ENCODE results near the gene IER5L.
A peak's percentile ranks its signal among the peaks of the same experiment; 100 is the strongest.
"Not testable (repeated sequence)": the region's sequence is repeated elsewhere in the genome, so short reads cannot be mapped to it uniquely, and the experiment has no call there.

IER5L gene

GRCh38 chr9:129202613-129203555, 24.8 kb upstream of the IER5L start:
- DNase-seq (ENCODE audit: low spot score): peak; percentile 91

DNA sequence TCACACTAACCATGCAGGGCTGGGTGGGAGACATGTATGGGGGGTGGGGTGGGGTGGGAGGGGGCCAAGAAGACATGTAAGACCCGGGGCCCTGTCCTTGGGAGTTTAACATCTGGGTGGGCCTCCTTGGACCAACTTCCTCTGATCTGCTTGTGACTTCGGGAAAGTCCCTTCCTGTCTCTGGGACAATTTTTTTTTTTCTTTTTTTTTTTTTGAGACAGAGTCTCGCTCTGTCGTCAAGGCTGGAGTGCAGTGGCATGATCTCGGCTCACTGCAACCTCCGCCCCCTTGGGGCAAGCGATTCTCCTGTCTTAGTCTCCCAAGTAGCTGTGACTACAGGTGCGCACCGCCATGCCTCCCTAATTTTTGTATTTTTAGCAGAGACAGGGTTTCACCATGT, 23.8 kb upstream of the IER5L start:
- no peak for DNase-seq (ENCODE audit: low spot score)

GRCh38 chr9:129201289-129201688, 23.2 kb upstream of the IER5L start:
- no peak for DNase-seq (ENCODE audit: low spot score)

DNA sequence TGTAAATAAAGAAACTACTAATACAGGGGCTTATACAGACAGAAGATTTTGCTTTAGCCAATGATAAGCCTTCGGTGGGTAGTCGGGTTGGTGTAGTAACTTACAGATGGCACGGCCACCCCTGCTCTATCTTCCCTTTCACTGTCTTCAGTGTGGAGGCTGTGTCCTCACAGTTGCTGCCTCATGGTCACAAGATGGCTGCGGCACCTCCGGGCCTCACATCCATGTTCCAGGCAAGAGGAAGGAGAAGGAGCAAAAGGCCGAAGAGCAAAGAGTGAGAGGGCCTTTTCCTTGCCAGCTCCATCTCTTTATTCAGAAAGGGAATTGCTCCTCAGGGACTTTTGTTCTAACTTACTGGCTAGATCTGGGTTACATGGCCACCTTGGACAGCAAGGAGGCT, 22.2 kb upstream of the IER5L start:
- DNase-seq (ENCODE audit: low spot score): no peak

DNA sequence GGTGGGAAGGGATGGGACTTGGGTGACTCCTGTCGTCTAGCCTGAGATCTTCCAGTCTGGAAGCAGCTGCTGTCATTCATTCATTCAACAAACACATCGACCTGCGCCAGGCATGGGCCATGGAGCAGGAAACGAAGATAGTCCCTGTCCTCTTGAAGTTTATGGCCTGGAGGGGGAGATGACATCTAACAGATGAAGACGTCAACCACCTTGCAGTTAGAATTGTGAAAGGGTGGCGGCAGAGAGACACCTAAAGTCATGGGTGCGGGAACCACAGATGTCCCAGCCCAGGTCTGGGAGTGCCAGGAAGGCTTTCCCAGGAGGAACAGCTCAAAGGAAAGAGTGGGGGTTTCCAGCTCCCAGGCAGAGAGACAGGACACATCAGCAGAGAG, 21.0 kb upstream of the IER5L start:
- no peak for DNase-seq (ENCODE audit: low spot score)

DNA sequence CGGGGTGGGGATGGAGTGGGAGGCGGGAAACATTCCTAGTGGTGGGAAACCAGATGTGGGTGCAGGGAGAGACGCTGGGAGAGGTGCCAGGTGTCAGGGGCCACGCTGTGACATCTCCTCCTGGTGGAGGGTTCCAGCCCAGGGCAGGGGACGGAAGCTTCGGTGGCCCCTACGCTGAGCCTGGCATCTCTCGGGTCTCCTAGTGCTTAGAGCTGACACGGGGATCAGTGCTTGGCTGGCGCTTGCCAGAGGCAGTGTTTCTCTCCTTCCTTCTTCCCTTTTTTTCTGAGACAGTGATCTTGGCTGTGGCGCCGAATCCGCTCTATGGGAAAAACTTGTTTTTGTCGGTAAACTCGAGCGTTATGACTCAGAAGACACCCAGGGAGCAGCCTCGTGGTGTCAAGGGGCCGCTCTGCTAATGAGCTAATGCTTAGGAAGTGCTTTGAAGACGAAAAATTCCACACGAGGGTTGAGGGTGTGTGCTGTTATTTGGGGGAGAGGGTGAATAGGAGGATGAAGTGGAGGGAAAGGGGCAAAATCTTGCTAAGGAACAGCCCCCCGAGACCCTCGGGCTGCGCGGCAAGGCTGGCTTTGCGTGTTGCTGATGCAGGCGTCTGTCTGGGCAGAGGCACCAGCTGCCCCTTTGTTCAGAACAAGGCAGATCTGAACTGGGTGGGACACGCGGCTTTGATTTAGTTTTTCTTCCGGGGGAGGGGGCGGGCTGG, 20.4 kb upstream of the IER5L start:
- DNase-seq (ENCODE audit: low spot score): no peak

DNA sequence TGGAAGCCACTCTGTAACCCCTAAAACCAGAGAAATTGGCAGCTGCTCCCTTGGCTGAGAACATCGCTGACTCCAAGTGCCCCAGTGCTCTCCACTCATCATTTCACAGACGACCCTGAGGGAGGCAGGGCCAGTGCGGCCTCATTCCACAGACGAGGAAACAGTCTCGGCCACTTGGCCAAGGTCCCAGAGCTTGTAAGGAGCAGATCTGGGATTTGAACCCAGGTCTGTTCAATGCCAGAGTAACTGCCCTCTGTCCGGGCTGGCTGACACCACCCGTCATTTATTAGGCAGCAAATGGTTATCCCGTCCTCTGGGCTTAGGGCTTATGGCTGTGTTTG, 19.9 kb upstream of the IER5L start:
- no peak for DNase-seq (ENCODE audit: low spot score)

- not testable (repeated sequence) for DNase-seq (ENCODE audit: low spot score)
Observed at GRCh38 chr9:129197045-129197444, 19.0 kb upstream of the IER5L start.

GRCh38 chr9:129195606-129196005, 17.5 kb upstream of the IER5L start:
- no peak for DNase-seq (ENCODE audit: low spot score)

GRCh38 chr9:129194221-129194620, 16.2 kb upstream of the IER5L start:
- no peak for DNase-seq (ENCODE audit: low spot score)

DNA sequence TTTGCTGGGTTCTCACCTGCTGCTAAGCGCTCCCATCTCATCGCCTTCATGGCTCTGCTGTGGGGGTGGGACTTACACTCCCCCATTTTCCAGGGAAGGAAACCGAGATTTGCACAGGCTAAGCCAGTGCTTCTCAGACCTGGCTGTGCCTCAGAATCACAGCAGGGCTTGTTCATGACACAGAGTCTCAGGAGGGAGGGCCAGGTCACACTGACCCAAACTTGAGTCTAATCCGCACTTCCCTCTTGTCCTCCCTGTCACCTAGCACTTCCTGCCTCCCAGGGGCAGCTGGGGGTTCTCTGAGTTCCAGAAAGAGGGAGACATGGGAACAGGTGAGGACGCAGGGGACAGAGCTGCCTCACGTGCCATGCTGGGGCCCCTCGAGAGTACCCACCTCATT, 15.6 kb upstream of the IER5L start:
- DNase-seq (ENCODE audit: low spot score): no peak

GRCh38 chr9:129191234-129191633, 13.2 kb upstream of the IER5L start:
- no peak for DNase-seq (ENCODE audit: low spot score)

DNA sequence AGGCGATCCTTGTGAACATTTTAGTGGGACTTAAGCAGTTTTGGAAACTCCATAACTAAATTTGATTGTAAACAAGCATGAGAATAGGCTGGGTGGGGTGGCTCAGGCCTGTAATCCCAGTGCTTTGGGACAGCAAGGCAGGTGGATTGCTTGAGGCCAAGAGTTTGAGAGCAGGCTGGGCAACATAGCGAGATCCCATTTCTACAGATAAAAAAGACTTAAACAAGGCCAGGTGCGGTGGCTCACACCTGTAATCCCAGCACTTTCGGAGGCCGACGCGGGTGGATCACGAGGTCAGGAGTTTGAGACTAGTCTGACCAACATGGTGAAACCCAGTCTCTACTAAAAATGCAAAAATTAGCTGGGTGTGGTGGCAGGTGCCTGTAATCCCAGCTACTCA, 11.9 kb upstream of the IER5L start:
- DNase-seq (ENCODE audit: low spot score): not testable (repeated sequence)

DNA sequence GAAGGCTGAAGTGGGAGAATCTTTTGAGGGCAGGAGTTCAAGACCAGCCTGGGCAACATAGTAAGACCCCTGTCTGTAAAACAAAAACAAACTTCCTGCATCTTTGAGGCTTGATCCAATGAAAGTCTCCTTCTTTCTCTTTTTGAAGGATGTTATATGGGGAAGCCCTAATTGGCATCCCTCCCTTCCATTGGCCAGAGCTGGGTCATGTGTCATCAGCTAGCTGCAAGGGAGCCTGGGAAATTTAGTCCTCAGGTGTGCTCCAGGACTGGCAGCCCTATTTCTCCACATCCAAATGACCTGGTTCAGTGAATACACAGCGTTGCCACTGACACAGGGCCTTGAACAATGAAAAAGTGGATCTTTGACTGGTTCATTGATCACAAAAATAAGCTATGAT, 9.0 kb upstream of the IER5L start:
- DNase-seq (ENCODE audit: low spot score): no peak

DNA sequence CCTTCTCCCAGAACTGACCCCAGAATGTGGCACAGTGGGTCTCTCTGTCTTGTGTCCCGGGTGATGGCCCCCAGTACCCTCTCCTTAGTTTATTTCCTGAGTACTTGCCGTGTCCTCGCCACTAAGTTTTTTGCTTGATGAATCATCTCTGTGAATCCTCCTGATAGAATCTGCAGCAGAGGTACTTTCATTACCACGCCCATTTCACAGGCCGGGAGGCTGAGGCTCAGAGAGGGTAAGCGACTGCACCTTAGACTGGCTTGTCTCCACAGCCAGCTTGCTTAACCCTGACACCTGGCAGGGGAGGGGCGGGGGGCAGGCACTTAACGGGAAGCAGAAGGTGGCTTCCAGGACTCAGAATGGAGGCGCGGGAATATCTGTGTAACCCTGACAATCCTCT, 7.9 kb upstream of the IER5L start:
- no peak for DNase-seq (ENCODE audit: low spot score)

DNA sequence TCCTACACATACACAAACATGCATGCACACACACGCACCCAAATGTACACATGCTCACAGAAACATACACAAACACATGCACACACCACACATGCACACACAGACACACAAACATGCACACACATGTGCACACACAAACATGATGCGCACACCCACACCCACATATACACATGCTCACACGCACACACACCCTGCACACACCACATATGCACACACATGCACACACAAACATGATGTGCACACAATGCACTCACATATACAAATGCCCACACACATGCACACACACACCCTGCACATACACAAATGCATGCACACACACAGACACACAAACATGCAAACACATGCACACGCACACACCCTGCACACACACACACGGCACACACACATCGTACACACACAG, 7.3 kb upstream of the IER5L start:
- no peak for DNase-seq (ENCODE audit: low spot score)

GRCh38 chr9:129184596-129185122, 6.6 kb upstream of the IER5L start:
- DNase-seq (ENCODE audit: low spot score): no peak

GRCh38 chr9:129184219-129184524, 6.1 kb upstream of the IER5L start:
- no peak for DNase-seq (ENCODE audit: low spot score)

- no peak for DNase-seq (ENCODE audit: low spot score)
Observed at GRCh38 chr9:129183495-129184218, 5.6 kb upstream of the IER5L start.

DNA sequence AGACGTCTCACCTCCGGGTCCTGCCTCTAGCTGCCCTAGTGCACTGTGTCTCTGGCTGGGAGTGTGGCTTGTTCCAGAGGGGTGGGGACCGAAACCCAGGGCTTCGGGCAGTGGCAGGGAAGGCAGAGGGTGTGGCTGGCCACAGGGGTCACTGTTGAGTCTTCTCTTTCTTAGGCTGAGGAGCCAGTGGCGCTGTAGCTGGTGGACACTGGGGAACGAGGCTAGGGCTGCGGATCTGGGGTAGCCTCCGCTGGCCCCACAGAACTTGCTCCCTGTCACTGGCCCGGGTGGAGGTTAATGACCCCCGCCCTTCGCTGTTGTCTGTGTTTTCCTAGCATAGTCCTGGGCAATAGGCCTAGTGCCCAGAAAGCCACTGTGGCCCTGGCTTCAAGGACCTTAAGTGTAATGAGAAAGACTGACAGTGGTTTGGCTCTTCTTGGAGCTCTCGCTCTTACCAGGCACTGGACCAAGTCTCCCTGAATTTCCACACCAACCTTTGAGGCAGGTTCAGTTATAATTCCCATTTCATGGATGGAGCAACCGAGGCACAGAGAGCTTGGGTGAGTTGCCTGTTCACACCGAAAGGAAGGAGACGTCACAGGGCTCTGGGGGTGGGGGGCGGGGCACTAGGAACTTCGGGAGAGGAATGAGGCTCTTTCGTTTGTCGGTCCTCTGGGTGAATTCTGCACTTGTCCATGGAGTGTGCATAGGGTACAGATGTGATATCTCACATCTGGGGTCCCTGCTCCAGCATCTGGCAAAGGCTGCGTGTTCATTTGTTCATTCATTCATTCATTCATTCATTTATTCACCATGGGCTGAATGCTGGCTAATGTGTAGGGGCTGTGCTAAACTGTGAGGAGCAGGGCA, 4.8 kb upstream of the IER5L start:
- DNase-seq (ENCODE audit: low spot score): no peak

DNA sequence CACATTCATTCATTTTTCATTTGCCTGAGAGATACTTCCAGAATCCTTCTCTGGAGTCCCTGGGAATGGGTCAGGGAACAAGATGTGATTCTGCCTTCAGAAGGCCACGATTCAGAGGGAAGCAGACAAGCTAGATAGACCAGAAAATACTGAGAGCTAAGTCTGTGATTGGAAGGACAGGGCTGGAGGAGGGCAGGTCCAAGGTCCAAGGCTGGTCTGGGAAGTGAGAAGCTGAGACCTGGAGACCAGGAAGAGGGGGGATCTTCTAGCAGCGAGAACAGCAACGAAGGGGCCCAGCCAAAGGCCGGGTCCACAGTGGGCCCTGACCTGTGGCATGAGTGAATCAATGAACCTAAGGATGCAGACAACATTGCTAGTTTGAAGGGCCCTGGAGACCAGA, 4.1 kb upstream of the IER5L start:
- no peak for DNase-seq (ENCODE audit: low spot score)

GRCh38 chr9:129181246-129181645, 3.2 kb upstream of the IER5L start:
- DNase-seq (ENCODE audit: low spot score): no peak
